Lower leg skin (tissue), 3 donors: ENCODE measurements around the gene CYSTM1.

Source experiments
- CTCF ChIP-seq, 3 donors: fragments of 450-650 bp; IDR thresholded peaks; one replicate each; pipeline ENCODE4 v1.5.1; 2016; ENCODE audit warnings: antibody characterized with exemption in 3 of 3, mild to moderate bottlenecking in 3 of 3, moderate library complexity in 2 of 3
- POLR2A ChIP-seq, 2 donors: fragments of 450-650 bp; IDR thresholded peaks; one replicate each; pipeline ENCODE4 v1.6.1; 2016 to 2017; ENCODE audit warnings: antibody characterized with exemption in 2 of 2, mild to moderate bottlenecking in 1 of 2, moderate library complexity in 1 of 2

- TF ChIP-seq CTCF (IDR thresholded peaks at IDR 0.05) (no peak), POLR2A (IDR thresholded peaks at IDR 0.05) (no peak)
These were observed 27.6 kb downstream of the CYSTM1 start for GRCh38 chr5:140202610-140203009.
